22Rv1 (cell line): ENCODE results near the gene RGS7.

Experiments
- H3K27ac ChIP-seq: fragments of 450-650 bp; 2 replicates; pipeline ENCODE4 v1.5.1; 2017
- ZFX ChIP-seq: fragments of 450-650 bp; IDR thresholded peaks from 2 replicates; pipeline ENCODE4 v1.6.1; 2017; ENCODE audit warnings: antibody characterized with exemption, borderline replicate concordance
- TF ChIP-seq, protein P1 (sequence below): fragments of 450-650 bp; IDR thresholded peaks from 2 replicates; pipeline ENCODE4 v1.5.1; 2017; ENCODE audit warnings: mild to moderate bottlenecking

The RGS7 gene

DNA sequence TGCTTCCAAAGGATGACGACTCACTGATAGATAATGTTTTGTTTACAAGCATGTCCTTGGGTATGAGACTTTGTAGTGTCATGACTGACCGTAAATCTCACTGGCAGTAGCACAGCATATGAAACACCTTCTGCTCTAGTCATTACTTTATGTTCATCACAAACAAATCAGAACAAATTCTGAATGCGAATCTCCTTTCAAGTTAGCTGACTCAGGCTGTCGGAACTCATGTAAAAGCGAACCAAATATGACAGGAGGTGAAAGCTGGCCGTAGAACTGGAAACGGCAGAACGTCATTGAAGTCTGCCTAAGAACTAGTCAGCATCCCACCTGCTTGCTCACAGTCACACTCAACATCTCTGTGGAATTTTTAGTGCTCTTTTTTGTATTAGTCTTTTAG is 143.9 kb downstream of the RGS7 start:
- H3K27ac ChIP-seq: no peak overlapping the region
- TF ChIP-seq, protein P1, sequence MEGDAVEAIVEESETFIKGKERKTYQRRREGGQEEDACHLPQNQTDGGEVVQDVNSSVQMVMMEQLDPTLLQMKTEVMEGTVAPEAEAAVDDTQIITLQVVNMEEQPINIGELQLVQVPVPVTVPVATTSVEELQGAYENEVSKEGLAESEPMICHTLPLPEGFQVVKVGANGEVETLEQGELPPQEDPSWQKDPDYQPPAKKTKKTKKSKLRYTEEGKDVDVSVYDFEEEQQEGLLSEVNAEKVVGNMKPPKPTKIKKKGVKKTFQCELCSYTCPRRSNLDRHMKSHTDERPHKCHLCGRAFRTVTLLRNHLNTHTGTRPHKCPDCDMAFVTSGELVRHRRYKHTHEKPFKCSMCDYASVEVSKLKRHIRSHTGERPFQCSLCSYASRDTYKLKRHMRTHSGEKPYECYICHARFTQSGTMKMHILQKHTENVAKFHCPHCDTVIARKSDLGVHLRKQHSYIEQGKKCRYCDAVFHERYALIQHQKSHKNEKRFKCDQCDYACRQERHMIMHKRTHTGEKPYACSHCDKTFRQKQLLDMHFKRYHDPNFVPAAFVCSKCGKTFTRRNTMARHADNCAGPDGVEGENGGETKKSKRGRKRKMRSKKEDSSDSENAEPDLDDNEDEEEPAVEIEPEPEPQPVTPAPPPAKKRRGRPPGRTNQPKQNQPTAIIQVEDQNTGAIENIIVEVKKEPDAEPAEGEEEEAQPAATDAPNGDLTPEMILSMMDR: no peak
- no peak for TF ChIP-seq ZFX

- TF ChIP-seq, protein P1: no peak
- no peak for TF ChIP-seq ZFX
- H3K27ac ChIP-seq: no peak overlapping the region
Observed at GRCh38 chr1:241212628-241213027, 144.4 kb downstream of the RGS7 start.

GRCh38 chr1:241208910-241209379 is 148.1 kb downstream of the RGS7 start:
- TF ChIP-seq, protein P1: no peak
- TF ChIP-seq ZFX: no peak
- no peak overlapping the region for H3K27ac ChIP-seq

GRCh38 chr1:241203817-241204216 is 153.2 kb downstream of the RGS7 start:
- no peak overlapping the region for H3K27ac ChIP-seq

GRCh38 chr1:241202401-241202800 is 154.6 kb downstream of the RGS7 start:
- no peak overlapping the region for H3K27ac ChIP-seq
- TF ChIP-seq, protein P1: no peak
- no peak for TF ChIP-seq ZFX

More at GRCh38 chr1:241203817-241204216, 153.2 kb downstream of the RGS7 start:
- TF ChIP-seq, protein P1: no peak
- TF ChIP-seq ZFX: no peak

DNA sequence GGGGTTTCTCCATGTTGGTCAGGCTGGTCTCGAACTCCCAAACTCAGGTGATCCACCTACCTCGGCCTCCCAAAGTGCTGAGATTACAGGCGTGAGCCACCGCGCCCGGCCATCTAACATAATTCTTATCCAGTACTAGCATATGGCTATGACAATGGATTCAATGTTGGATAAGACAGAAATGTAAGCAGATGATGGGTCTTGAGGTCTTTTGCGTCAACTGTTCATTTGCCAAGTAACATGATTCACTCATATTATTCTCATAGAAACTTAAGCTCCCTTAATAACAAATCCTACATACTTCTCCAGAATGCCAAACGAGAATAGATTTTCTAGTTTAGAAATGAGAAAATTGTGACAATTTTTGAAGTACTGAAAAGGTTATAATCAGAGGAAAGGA is 170.3 kb downstream of the RGS7 start:
- TF ChIP-seq ZFX: no peak
- TF ChIP-seq, protein P1: no peak
- no peak overlapping the region for H3K27ac ChIP-seq

DNA sequence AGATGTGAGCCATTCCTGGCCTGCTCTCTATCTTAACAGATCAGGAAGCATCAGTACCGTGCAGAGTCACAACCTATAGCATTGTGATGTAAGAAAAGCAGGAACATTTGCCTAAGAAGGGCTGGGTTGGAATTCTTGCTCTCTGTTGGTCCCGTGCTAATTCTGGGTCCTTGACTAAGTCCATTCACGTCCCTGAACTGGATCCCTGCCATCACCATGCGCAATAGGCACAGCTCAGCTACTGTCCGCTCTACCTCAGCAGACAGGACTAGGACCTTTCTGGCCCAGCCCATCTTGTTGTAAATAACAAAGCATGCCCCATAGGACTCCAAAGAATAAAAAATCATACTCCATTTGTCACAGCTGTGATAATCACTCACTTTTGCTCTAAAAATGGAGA is 175.0 kb downstream of the RGS7 start:
- TF ChIP-seq ZFX: no peak
- TF ChIP-seq, protein P1: no peak

More for the DNA sequence above, 175.0 kb downstream of the RGS7 start:
- no peak overlapping the region for H3K27ac ChIP-seq
